Astrocyte of the spinal cord (primary cell): Measurements from ENCODE around the gene LMO2.
"Not testable (repeated sequence)": the region's sequence is repeated elsewhere in the genome, so short reads cannot be mapped to it uniquely, and the experiment has no call there.

ENCODE experiments used
- DNase-seq: peaks from one replicate; pipeline ENCODE4 v3.0.0; 2011; ENCODE audit warnings: low read depth, low spot score
- H3K4me3 ChIP-seq: 2 replicates; pipeline ENCODE4 v1.5.1; 2011; ENCODE audit warnings: low read depth, mild to moderate bottlenecking, low read length, moderate library complexity
- in situ Hi-C: cut with HindIII; loops from 2 replicates; pipeline ENCODE4 v1.10.0; 2017; ENCODE audit warnings: low sequenced_read_pairs
- TF ChIP-seq, protein P1 (sequence below): IDR thresholded peaks from 2 replicates; pipeline ENCODE4 v1.5.1; 2012; ENCODE audit warnings: low read depth, mild to moderate bottlenecking, low read length, inconsistent platforms

The LMO2 gene

DNA sequence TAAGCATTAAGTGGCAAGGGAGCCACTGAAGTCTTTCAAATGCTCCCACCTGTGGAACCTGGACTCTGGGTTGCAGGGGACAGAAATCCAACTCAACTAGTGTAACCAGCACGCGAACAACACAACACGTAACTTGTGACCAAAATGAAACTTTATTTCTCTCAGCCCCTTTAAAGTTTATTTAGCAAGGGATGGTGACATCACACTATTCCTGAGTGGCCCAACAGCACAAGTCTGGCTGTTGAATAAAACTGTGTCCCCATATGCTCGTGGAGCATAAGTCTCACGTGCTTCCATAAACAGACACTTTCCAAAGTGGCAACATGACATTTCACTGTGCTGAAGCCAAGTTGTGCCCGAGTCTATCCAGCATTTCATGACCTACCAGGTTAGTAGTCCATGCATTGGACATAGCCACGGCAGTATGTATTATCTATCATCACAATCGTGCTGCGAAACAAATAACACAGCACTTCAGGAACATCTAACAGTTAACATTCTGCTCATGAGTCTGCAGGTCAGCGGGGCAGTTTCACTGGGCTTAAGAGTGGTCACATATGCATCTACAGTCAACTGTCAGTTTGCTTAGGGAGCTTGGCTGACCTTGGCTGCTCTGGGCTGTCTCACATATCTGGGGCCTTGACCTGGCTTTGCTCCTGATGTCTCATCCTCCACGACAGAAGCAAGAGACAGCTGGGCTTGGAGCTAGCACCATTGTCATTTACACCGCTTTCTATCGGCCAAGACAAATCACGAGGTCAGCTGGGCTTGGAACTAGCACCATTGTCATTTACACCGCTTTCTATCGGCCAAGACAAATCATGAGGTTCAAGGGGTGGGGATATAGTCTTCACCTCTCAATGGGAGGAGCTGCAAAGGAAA is 35.0 kb upstream of the LMO2 start:
- H3K4me3 ChIP-seq = no peak overlapping the region
- in situ Hi-C loops = no loop called here
- DNase-seq = no peak
- TF ChIP-seq, protein P1, sequence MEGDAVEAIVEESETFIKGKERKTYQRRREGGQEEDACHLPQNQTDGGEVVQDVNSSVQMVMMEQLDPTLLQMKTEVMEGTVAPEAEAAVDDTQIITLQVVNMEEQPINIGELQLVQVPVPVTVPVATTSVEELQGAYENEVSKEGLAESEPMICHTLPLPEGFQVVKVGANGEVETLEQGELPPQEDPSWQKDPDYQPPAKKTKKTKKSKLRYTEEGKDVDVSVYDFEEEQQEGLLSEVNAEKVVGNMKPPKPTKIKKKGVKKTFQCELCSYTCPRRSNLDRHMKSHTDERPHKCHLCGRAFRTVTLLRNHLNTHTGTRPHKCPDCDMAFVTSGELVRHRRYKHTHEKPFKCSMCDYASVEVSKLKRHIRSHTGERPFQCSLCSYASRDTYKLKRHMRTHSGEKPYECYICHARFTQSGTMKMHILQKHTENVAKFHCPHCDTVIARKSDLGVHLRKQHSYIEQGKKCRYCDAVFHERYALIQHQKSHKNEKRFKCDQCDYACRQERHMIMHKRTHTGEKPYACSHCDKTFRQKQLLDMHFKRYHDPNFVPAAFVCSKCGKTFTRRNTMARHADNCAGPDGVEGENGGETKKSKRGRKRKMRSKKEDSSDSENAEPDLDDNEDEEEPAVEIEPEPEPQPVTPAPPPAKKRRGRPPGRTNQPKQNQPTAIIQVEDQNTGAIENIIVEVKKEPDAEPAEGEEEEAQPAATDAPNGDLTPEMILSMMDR = no peak

DNA sequence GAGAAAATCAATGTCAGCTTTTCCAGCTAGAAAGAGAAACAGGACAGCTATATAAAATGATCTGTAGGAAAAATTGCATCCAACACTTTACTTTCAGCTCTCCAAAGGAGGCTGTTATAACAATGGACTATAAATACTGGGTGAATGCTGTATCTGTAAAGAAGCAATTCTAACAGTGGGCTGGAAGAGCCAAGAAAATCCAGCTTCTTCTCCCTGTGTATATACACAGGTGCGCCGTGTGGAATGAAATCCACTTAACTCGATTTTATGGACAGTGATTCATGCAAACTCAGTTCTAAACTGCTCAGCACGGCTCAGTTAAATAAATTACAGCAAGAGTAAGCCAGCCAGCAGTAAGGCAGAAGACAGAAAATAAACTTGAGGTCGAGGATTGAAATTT is 32.5 kb upstream of the LMO2 start:
- TF ChIP-seq, protein P1 = no peak
- no peak overlapping the region for H3K4me3 ChIP-seq
- no peak for DNase-seq
- in situ Hi-C loops = no loop called here

DNA sequence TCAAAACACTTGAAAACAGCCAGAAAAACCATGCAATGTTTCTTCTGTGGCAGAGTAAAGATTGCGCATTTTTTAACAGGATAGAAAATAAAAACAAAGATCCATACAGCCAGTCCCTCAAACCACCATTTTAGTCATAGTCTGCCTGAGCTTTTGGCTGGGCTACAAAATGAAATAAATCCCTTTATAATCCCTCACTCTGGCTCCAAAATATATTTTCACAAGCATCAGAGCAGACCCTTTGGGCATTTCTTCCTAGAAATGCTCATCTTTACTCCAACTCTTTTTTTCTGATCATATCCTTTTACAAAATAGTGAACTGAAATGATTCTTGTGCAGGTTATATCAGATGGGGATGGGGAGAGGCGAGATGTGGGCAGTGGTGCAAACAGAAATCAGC is 31.8 kb upstream of the LMO2 start:
- in situ Hi-C loops = no loop called here
- H3K4me3 ChIP-seq = no peak overlapping the region
- TF ChIP-seq, protein P1 = no peak
- DNase-seq = no peak

DNA sequence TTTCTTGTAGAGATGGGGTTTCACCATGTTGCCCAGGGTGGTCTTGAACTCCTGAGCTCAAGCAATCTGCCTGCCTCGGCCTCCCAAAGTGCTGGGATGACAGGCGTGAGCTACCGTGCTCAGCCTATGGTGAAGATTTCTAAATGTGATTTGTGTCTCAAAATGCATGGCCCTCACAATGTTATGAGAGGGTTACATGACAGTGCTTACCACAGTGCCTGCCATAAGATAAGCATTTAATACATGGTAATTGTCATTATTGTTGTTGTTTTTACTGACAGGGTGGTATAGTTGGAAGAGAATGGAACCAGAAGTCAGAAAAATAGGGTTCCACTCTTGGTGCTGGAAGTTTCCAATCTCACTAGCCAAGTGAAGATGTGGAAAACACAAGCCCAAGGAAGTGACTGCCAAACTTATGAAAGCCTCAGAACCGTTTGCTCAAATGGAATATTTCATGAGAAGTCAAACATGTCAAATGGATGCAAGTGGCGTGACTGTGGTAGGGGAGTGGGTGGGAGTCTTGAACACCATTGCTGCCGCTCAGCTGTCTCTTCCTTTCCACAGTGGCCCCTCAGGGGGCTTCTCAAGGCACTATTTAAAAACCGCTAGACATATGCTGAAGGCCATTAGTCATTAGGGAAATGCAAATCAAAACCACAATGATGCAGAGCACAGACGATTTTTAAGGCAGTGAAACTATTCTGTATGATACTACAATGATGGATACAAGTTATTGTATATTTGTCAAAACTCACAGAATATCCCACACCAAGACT is 29.1 kb upstream of the LMO2 start:
- TF ChIP-seq, protein P1 = no peak
- in situ Hi-C loops = no loop called here
- peak; percentile 5 for DNase-seq
- no peak overlapping the region for H3K4me3 ChIP-seq

DNA sequence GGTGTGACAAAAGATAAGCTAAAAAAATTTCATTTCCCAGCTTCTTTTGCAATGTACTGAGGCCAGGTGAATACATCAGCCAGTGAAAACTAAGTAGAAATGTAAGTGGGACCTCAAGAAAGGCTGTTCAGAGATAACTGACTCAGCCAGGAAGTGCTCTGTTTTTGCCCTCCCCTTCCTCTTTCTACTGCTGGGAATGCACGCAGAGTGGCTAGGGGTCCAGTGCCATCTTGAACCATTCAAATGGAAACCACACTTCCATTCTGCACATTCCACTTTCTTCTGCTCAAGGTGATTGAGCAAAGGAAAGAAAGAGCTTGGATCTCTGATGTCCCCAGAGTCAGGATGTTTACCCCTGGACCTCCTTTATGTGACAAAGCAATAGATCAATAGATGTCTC is 27.8 kb upstream of the LMO2 start:
- TF ChIP-seq, protein P1 = no peak
- in situ Hi-C loops = no loop called here
- no peak for DNase-seq
- H3K4me3 ChIP-seq = no peak overlapping the region

DNA sequence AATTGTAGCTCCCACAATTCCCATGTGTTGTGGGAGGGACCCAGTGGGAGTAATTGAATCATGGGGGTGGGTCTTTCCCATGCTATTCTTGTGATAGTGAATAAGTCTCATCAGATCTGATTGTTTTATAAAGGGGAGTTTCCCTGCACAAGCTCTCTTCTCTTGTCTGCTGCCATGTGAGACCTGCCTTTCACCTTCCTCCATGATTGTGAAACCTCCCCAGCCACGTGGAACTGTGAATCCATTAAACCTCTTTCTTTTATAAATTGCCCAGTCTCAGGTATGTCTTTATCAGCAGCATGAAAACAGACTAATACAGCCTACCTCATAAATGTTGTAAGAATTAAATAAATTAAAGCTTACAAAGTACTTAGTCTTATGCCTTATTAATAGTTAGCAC is 25.5 kb upstream of the LMO2 start:
- H3K4me3 ChIP-seq, in situ Hi-C loops, DNase-seq: not testable (repeated sequence)

DNA sequence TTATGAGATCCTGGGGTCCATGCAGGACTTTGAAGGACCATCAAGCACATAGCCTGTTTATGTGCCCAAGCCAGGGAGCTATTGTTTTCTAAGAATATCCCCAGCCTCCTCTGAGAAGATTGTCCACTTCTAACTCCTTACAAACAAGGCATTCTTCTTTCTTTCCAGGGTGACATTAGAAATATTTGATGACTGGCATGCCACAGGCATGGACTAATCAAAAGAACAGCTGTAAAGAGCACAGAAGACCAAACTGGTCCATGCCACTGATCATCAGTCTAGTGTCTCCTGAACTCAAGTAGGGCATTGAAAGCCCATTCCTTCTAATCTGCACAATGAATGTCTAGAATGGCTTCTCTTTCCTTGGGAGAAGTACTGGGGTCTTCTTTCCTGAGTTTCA is 24.9 kb upstream of the LMO2 start:
- H3K4me3 ChIP-seq = no peak overlapping the region
- in situ Hi-C loops = no loop called here
- TF ChIP-seq, protein P1 = no peak
- DNase-seq = no peak
